ENCODE results near the gene TEX44.
"Not testable (repeated sequence)": the region's sequence is repeated elsewhere in the genome, so short reads cannot be mapped to it uniquely, and the experiment has no call there.

The TEX44 gene

DNA sequence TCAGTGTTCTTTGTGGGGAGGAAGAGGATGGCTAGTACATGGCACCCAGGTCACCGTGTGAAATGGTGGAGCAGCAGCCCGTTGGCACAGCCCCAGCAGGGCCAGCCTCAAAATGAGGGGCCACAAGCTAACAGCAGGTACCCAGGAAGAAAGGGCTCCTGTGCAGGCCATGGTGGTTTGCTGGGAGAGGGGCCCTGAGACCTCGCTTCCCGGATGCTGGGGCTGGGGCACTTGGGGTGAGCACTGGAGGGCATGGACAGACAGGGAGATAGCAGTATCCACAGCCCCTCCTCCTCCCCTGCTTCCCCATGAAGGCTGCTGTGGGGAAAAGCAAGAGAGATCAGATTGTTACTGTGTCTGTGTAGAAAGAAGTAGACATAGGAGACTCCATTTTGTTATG lies 16.2 kb upstream of the TEX44 start:
- ATAC-seq (replicated peaks; ENCODE audit: extremely low read depth, poor library complexity, severe bottlenecking) (no peak), DNase-seq (ENCODE audit: low spot score in 2 of 2) (no peak)
- Mint-ChIP-seq H3K4me1 (no peaks in the 10 kb centered on the region), H3K27ac (ENCODE audit: low read depth) (no peak overlapping the region), H3K9me3 (peaks cover 6% of the 10 kb centered on the region), H3K36me3 (ENCODE audit: insufficient read depth) (no peaks in the 10 kb centered on the region), H3K27me3 (peaks cover 9% of the 10 kb centered on the region), H3K4me3 (no peak overlapping the region)

DNA sequence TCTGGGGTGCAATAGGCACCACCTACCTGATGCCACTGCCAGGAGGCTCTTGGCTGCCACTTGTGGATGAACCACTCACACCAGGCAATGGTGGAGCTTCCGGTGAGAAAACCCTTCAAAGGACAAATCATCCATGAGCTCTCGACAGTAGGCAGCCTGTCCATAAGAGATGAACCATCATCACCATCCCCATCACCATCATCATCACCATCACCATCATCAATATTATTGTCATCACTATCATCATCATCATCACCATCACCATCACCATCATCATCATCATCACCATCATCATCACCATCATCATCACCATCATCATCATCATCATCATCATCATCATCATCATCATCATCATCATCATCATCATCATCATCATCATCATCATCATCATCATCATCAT lies 14.0 kb upstream of the TEX44 start:
- ATAC-seq (replicated peaks; ENCODE audit: extremely low read depth, poor library complexity, severe bottlenecking); DNase-seq (ENCODE audit: low spot score in 2 of 2): not testable (repeated sequence)

GRCh38 chr2:231579560-231579959 lies 13.1 kb upstream of the TEX44 start:
- no peaks in the 10 kb centered on the region for H3K4me1 Mint-ChIP-seq
- H3K36me3 Mint-ChIP-seq (ENCODE audit: insufficient read depth) = no peaks in the 10 kb centered on the region
- peaks cover 6% of the 10 kb centered on the region for H3K9me3 Mint-ChIP-seq
- H3K27ac Mint-ChIP-seq (ENCODE audit: low read depth) = no peak overlapping the region
- ATAC-seq (replicated peaks; ENCODE audit: extremely low read depth, poor library complexity, severe bottlenecking) (no peak), DNase-seq (ENCODE audit: low spot score in 2 of 2) (no peak)
- H3K4me3 Mint-ChIP-seq = no peak overlapping the region
- peaks cover 9% of the 10 kb centered on the region for H3K27me3 Mint-ChIP-seq

More for the DNA sequence above, 14.0 kb upstream of the TEX44 start:
- not testable (repeated sequence) for H3K27me3 Mint-ChIP-seq; H3K9me3 Mint-ChIP-seq; H3K36me3 Mint-ChIP-seq (ENCODE audit: insufficient read depth); H3K27ac Mint-ChIP-seq (ENCODE audit: low read depth); H3K4me1 Mint-ChIP-seq; H3K4me3 Mint-ChIP-seq

GRCh38 chr2:231581328-231581727 lies 11.3 kb upstream of the TEX44 start:
- Mint-ChIP-seq H3K27me3 (peaks cover 9% of the 10 kb centered on the region), H3K4me1 (no peaks in the 10 kb centered on the region), H3K9me3 (peaks cover 6% of the 10 kb centered on the region), H3K27ac (ENCODE audit: low read depth) (no peak overlapping the region), H3K4me3 (no peak overlapping the region), H3K36me3 (ENCODE audit: insufficient read depth) (no peaks in the 10 kb centered on the region)
- no peak for DNase-seq (ENCODE audit: low spot score in 2 of 2)
- ATAC-seq (replicated peaks; ENCODE audit: extremely low read depth, poor library complexity, severe bottlenecking) = no peak

GRCh38 chr2:231583982-231584381 lies 8.7 kb upstream of the TEX44 start:
- H3K4me1 Mint-ChIP-seq = no peaks in the 10 kb centered on the region
- H3K27me3 Mint-ChIP-seq = peaks cover 17% of the 10 kb centered on the region
- H3K9me3 Mint-ChIP-seq = peaks cover 6% of the 10 kb centered on the region
- no peaks in the 10 kb centered on the region for H3K36me3 Mint-ChIP-seq (ENCODE audit: insufficient read depth)
- ATAC-seq (replicated peaks; ENCODE audit: extremely low read depth, poor library complexity, severe bottlenecking) (no peak), DNase-seq (ENCODE audit: low spot score in 2 of 2) (no peak)
- no peak overlapping the region for H3K4me3 Mint-ChIP-seq
- H3K27ac Mint-ChIP-seq (ENCODE audit: low read depth) = no peak overlapping the region

DNA sequence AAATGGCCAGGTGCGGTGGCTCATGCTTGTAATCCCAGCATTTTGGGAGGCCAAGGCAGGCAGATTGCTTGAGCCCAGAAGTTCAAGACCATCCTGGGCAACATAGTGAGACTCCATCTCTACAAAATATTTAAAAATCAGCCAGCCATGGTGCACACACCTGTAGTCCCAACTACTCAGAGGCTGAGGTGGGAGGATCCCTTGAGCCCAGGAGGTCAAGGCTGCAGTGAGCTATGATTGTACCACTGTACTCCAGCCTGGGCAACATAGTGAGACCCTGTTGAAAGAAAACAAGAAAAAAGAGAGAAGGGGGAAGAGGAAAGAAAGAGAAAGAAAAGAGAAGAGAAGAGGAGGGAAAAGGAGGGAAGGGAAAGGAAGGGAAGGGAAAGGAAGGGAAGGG lies 4.9 kb upstream of the TEX44 start:
- not testable (repeated sequence) for H3K4me3 Mint-ChIP-seq; ATAC-seq (replicated peaks; ENCODE audit: extremely low read depth, poor library complexity, severe bottlenecking); DNase-seq (ENCODE audit: low spot score in 2 of 2); H3K36me3 Mint-ChIP-seq (ENCODE audit: insufficient read depth); H3K27me3 Mint-ChIP-seq; H3K4me1 Mint-ChIP-seq; H3K27ac Mint-ChIP-seq (ENCODE audit: low read depth); H3K9me3 Mint-ChIP-seq

DNA sequence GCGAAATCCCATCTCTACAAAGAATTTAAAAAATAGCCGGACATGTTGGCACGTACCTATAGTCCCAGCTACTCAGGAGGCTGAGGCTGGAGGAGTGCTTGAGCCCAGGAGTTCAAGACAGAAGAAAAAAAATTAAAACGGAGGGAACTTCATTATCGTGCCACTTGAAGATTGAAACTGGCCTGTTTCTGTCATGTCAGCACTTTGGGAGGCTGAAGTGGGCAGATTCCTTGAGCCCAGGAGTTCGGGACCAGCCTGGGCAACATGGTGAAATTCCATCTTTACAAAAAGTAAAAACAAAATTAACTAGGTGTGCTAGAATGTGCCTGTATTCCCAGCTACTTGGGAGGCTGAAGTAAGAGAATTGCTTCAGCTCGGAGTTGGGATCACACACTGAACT lies 3.0 kb upstream of the TEX44 start:
- no peaks in the 10 kb centered on the region for H3K4me1 Mint-ChIP-seq
- peaks cover 9% of the 10 kb centered on the region for H3K27me3 Mint-ChIP-seq
- H3K4me3 Mint-ChIP-seq = no peak overlapping the region
- H3K9me3 Mint-ChIP-seq = no peaks in the 10 kb centered on the region
- no peak overlapping the region for H3K27ac Mint-ChIP-seq (ENCODE audit: low read depth)
- peaks cover 2% of the 10 kb centered on the region for H3K36me3 Mint-ChIP-seq (ENCODE audit: insufficient read depth)
- ATAC-seq (replicated peaks; ENCODE audit: extremely low read depth, poor library complexity, severe bottlenecking) (no peak), DNase-seq (ENCODE audit: low spot score in 2 of 2) (no peak)

DNA sequence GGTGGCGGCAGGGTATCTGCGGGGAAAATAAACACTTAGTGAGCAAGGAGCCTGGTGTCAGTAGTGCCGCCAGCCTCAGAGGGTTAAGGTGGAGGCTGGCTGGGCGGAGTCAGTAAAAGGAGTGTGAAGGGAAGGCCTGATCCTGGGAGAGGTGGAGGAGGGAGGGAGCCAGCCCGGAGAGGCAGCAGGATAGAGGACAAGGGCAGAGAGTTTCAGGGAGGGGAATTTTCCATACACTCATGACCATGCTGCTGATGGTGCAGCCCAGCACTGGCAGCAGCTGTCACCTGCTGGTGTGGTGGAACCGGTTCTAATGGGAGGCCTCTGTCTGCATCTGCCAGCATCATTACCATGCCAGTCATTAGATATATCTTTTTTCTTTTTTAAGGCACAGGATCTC lies 2.0 kb upstream of the TEX44 start:
- Mint-ChIP-seq H3K9me3 (no peaks in the 10 kb centered on the region), H3K4me3 (no peak overlapping the region), H3K27ac (ENCODE audit: low read depth) (no peak overlapping the region), H3K4me1 (no peaks in the 10 kb centered on the region), H3K36me3 (ENCODE audit: insufficient read depth) (peaks cover 2% of the 10 kb centered on the region), H3K27me3 (peaks cover 9% of the 10 kb centered on the region)
- no peak for DNase-seq (ENCODE audit: low spot score in 2 of 2)
- ATAC-seq (replicated peaks; ENCODE audit: extremely low read depth, poor library complexity, severe bottlenecking) = no peak

GRCh38 chr2:231593666-231594065 lies 1.0 kb downstream of the TEX44 start:
- no peak overlapping the region for H3K27ac Mint-ChIP-seq (ENCODE audit: low read depth)
- DNase-seq (ENCODE audit: low spot score in 2 of 2) (no peak), ATAC-seq (replicated peaks; ENCODE audit: extremely low read depth, poor library complexity, severe bottlenecking) (no peak)
- H3K36me3 Mint-ChIP-seq (ENCODE audit: insufficient read depth) = peaks cover 2% of the 10 kb centered on the region
- no peaks in the 10 kb centered on the region for H3K9me3 Mint-ChIP-seq
- H3K4me3 Mint-ChIP-seq = no peak overlapping the region
- H3K27me3 Mint-ChIP-seq = no peaks in the 10 kb centered on the region
- H3K4me1 Mint-ChIP-seq = no peaks in the 10 kb centered on the region

DNA sequence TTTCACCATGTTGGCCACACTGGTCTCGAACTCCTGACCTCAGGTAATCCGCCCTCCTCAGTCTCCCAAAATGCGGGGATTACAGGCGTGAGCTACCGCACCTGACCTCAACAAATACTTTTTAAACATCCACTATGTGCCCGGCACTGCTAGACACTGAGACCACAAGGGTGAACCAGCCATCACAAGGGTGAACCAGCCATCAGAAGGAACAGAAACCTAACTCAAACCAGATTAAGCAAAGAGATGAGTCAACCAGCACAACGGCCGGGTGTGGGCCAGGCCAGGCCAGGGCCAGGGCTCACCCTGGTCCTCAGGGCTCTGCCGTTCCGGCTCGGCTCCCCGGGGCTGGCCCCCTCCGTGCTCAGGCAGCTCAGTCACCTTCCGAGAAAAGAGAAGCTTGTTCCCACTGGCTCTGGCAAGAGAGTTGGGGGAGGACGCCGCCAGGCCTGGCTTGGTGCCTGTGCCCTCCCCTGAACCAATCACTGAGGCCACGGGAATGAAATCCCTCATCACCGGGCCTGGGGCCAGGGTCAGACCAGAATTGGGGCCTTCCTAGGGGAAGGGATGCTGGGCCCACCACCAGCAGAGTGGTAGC lies 4.4 kb downstream of the TEX44 start:
- no peak overlapping the region for H3K27ac Mint-ChIP-seq (ENCODE audit: low read depth)
- H3K9me3 Mint-ChIP-seq = no peaks in the 10 kb centered on the region
- no peak overlapping the region for H3K4me3 Mint-ChIP-seq
- no peaks in the 10 kb centered on the region for H3K27me3 Mint-ChIP-seq
- H3K36me3 Mint-ChIP-seq (ENCODE audit: insufficient read depth) = peaks cover 2% of the 10 kb centered on the region
- no peak for ATAC-seq (replicated peaks; ENCODE audit: extremely low read depth, poor library complexity, severe bottlenecking)
- DNase-seq (ENCODE audit: low spot score in 2 of 2) = no peak
- H3K4me1 Mint-ChIP-seq = peaks cover 6% of the 10 kb centered on the region

GRCh38 chr2:231597627-231598026 lies 5.0 kb downstream of the TEX44 start:
- peaks cover 2% of the 10 kb centered on the region for H3K36me3 Mint-ChIP-seq (ENCODE audit: insufficient read depth)
- ATAC-seq (replicated peaks; ENCODE audit: extremely low read depth, poor library complexity, severe bottlenecking) = no peak

GRCh38 chr2:231600619-231601355 lies 8.1 kb downstream of the TEX44 start:
- H3K4me3 Mint-ChIP-seq = no peak overlapping the region

More at GRCh38 chr2:231597627-231598026, 5.0 kb downstream of the TEX44 start:
- H3K4me1 Mint-ChIP-seq = peaks cover 6% of the 10 kb centered on the region
- H3K9me3 Mint-ChIP-seq = no peaks in the 10 kb centered on the region
- H3K27ac Mint-ChIP-seq (ENCODE audit: low read depth) = no peak overlapping the region
- no peak for DNase-seq (ENCODE audit: low spot score in 2 of 2)
- H3K4me3 Mint-ChIP-seq = no peak overlapping the region
- H3K27me3 Mint-ChIP-seq = no peaks in the 10 kb centered on the region

More at GRCh38 chr2:231600619-231601355, 8.1 kb downstream of the TEX44 start:
- no peak for ATAC-seq (replicated peaks; ENCODE audit: extremely low read depth, poor library complexity, severe bottlenecking)
- Mint-ChIP-seq H3K36me3 (ENCODE audit: insufficient read depth) (peaks cover 20% of the 10 kb centered on the region), H3K27ac (ENCODE audit: low read depth) (no peak overlapping the region), H3K9me3 (no peaks in the 10 kb centered on the region), H3K4me1 (peaks cover 6% of the 10 kb centered on the region), H3K27me3 (no peaks in the 10 kb centered on the region)
- DNase-seq (ENCODE audit: low spot score in 2 of 2) = no peak

All from central memory CD8-positive, alpha-beta T cell (primary cell).